ENCODE data around the gene NBEA.
A peak's percentile ranks its signal among the peaks of the same experiment; 100 is the strongest.

The NBEA gene

DNA sequence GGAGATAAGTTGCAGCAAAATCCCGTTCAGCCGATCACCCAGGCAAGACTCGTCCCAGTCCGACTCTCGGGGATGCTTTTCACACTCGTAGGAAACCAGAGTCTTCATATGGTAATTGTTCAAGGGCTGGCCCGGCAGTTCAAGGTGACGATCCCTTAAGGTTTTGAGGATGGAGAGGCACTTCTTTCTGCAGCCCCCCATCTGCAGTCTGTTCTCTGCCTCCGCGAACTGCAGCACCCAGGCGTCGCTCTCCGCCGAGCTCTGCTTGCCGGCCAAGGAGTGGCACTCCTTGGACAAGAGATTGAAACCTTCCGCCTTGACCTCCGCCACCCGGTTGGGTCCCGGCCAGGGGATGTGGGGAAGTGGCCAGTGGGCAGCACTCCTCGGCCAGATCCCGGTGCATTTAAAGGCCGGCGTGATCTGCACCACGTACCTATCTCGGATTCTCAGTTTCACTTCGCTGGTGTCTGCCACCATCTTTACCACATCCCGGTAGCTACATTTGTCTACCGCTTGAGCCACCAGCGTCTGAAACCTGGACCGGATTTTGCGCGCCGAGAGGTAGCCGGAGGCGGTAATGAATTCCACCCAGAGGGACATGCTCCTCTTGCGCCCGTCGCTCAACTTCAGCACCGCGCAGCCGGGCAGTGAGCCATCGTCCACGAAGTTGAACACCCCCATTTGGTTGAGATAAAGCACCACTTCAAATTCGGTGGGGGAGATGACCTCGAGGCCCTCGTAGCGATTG, 533.3 kb downstream of the NBEA start:
- Histone ChIP-seq H3K27ac (ENCODE audit: low read depth, low read length) (no peak overlapping the region), H3K4me3 (ENCODE audit: low read depth, low read length) (peak overlapping the region; percentile 65)

DNA sequence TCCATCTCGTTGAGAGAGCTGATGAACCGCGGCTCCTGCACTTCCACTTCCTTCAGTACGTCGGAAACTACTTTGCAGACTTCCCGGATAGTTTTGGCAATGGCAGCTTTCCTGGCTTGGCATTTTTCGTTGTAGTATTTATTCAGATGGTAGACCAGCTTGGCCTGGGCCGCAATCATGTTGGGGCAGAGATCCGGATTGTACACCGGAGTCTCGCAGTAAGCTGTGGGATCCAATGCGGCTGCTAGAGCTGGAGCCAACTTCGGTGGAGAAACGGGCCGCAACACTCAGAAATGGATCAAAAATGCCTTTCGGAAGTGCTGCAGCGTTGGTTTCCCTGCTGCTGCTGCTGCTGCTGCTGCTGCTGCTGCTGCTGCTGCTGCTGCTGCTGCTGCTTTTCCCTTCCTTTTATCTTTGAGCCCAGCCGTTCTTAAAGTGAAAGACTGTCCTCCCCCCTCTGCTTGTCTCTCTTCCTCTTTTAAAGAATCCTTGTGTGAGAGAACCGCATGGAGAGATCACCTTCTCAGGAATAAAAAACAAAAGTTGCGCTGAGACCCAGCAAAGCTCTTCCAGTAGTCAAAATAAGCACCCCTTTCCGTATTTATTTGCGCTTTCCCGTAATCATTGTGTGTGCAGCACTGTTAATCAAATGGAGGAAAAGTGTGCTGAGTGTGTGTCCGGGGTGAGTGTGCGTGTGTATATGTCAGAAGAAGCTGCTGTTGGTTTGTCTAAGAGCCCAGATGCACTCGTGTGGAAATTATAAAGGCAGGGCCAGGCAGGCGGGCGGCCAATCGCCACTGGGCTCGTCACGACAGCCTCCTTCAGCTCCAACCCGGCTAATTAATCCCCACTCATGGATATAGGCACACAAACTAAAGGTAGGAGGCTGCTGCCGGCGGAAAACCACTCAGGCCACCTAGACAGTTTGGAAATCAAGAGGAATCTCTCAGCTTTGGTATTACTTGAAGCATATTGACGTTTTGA, 534.2 kb downstream of the NBEA start, which contains the start of gene MAB21L1:
MAB21L1 (minus strand) TSS at position 730 of the 984 bp plus-strand sequence; CDS start at position 179, 551 bp downstream.
- Histone ChIP-seq H3K4me1 (ENCODE audit: control insufficient read depth, insufficient read depth, low read length) (peaks cover 69% of the 10 kb centered on the region), H3K4me3 (ENCODE audit: low read depth, low read length) (peak within 1 kb of the TSS; percentile 65), H3K27ac (ENCODE audit: low read depth, low read length) (no peak within 1 kb of the TSS), H3K9me3 (ENCODE audit: control insufficient read depth, insufficient read depth, low read length) (no peaks in the 10 kb centered on the region), H3K9ac (ENCODE audit: low read depth, low read length) (no peak within 1 kb of the TSS), H3K36me3 (ENCODE audit: control insufficient read depth, insufficient read depth, low read length) (no peaks in the 10 kb centered on the region), H3K27me3 (ENCODE audit: control insufficient read depth, insufficient read depth, low read length) (peaks cover 90% of the 10 kb centered on the region)

More for the DNA sequence above, 533.3 kb downstream of the NBEA start:
- H3K9ac ChIP-seq (ENCODE audit: low read depth, low read length): no peak overlapping the region
- H3K4me1 ChIP-seq (ENCODE audit: control insufficient read depth, insufficient read depth, low read length): peaks cover 70% of the 10 kb centered on the region
- H3K36me3 ChIP-seq (ENCODE audit: control insufficient read depth, insufficient read depth, low read length): no peaks in the 10 kb centered on the region
- peaks cover 99% of the 10 kb centered on the region for H3K27me3 ChIP-seq (ENCODE audit: control insufficient read depth, insufficient read depth, low read length)
- H3K9me3 ChIP-seq (ENCODE audit: control insufficient read depth, insufficient read depth, low read length): no peaks in the 10 kb centered on the region

- H3K4me1 ChIP-seq (ENCODE audit: control insufficient read depth, insufficient read depth, low read length): peaks cover 57% of the 10 kb centered on the region
- H3K36me3 ChIP-seq (ENCODE audit: control insufficient read depth, insufficient read depth, low read length): no peaks in the 10 kb centered on the region
- H3K27me3 ChIP-seq (ENCODE audit: control insufficient read depth, insufficient read depth, low read length): peaks cover 78% of the 10 kb centered on the region
- H3K9ac ChIP-seq (ENCODE audit: low read depth, low read length): no peak overlapping the region
- H3K9me3 ChIP-seq (ENCODE audit: control insufficient read depth, insufficient read depth, low read length): no peaks in the 10 kb centered on the region
- no peak overlapping the region for H3K4me3 ChIP-seq (ENCODE audit: low read depth, low read length)
- H3K27ac ChIP-seq (ENCODE audit: low read depth, low read length): no peak overlapping the region
Observed at GRCh38 chr13:35477386-35477946, 535.4 kb downstream of the NBEA start.

DNA sequence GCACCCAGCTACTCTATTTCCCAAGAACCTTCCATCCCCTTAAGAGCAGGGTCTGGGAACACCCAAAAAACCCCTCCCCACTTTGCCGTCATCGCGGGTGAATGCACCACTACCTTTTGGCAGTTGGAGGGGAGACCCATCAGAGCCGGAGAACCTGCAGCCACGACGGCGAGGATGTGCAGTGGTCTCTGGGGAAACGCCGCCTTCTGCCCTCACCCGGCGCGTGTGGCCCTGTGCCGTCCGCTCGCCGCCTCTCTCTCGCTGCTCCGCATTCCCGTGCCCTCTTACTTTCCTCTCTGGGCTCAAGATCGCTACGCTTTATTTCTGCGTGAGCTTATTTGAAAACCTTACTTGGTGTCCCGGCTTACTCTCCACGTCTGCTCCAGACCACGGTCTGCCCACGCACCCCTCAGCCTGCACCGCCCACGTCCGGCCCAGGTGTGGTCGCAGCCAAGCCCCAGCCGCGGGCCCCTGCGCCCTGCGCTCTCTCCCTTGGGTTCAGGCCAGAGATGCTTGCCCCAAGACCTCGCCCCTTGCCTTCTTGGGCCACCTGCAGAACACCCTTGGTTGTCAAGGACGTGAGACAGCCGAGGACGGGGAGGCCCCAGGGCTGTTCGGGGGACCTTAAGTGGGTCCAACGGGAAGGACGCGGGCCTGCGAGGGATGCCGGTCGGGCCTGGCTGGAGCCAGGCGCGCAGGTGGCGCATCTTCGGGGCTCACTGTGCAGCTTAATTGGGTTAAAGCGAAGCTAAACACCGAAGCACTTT, 536.4 kb downstream of the NBEA start:
- H3K4me1 ChIP-seq (ENCODE audit: control insufficient read depth, insufficient read depth, low read length): peaks cover 55% of the 10 kb centered on the region
- peak overlapping the region; percentile 62 for H3K4me3 ChIP-seq (ENCODE audit: low read depth, low read length)
- no peak overlapping the region for H3K9ac ChIP-seq (ENCODE audit: low read depth, low read length)
- H3K36me3 ChIP-seq (ENCODE audit: control insufficient read depth, insufficient read depth, low read length): no peaks in the 10 kb centered on the region
- H3K27me3 ChIP-seq (ENCODE audit: control insufficient read depth, insufficient read depth, low read length): peaks cover 68% of the 10 kb centered on the region
- H3K27ac ChIP-seq (ENCODE audit: low read depth, low read length): peak overlapping the region; percentile 30
- no peaks in the 10 kb centered on the region for H3K9me3 ChIP-seq (ENCODE audit: control insufficient read depth, insufficient read depth, low read length)

DNA sequence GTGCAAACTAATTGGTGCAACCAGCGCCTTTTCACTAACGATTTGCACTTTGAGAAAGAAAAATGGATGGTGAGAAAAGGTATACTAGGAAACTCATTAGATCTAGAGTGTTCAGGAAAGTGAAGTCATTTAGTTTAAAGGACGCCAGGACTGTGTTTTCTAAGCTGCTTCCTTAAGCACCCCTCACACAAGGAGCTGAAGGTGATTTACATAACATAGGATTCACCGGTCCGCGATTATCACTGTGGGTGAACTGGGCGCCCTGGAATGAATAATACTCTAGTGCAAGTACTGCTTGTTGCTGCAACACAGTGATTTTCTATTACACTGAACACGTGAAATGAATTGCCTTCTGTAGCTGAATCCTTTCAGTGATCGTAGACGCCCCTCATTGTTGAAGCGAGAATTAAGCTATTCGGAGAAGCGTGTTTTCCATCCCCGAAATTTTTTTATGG, 537.0 kb downstream of the NBEA start:
- no peaks in the 10 kb centered on the region for H3K9me3 ChIP-seq (ENCODE audit: control insufficient read depth, insufficient read depth, low read length)
- H3K27me3 ChIP-seq (ENCODE audit: control insufficient read depth, insufficient read depth, low read length): peaks cover 62% of the 10 kb centered on the region
- H3K4me1 ChIP-seq (ENCODE audit: control insufficient read depth, insufficient read depth, low read length): peaks cover 53% of the 10 kb centered on the region
- peak overlapping the region; percentile 62 for H3K4me3 ChIP-seq (ENCODE audit: low read depth, low read length)
- H3K36me3 ChIP-seq (ENCODE audit: control insufficient read depth, insufficient read depth, low read length): no peaks in the 10 kb centered on the region
- H3K27ac ChIP-seq (ENCODE audit: low read depth, low read length): peak overlapping the region; percentile 30
- no peak overlapping the region for H3K9ac ChIP-seq (ENCODE audit: low read depth, low read length)

- Histone ChIP-seq H3K36me3 (ENCODE audit: control insufficient read depth, insufficient read depth, low read length) (no peaks in the 10 kb centered on the region), H3K4me3 (ENCODE audit: low read depth, low read length) (no peak overlapping the region), H3K4me1 (ENCODE audit: control insufficient read depth, insufficient read depth, low read length) (peaks cover 46% of the 10 kb centered on the region), H3K9ac (ENCODE audit: low read depth, low read length) (no peak overlapping the region), H3K27ac (ENCODE audit: low read depth, low read length) (no peak overlapping the region), H3K27me3 (ENCODE audit: control insufficient read depth, insufficient read depth, low read length) (peaks cover 56% of the 10 kb centered on the region), H3K9me3 (ENCODE audit: control insufficient read depth, insufficient read depth, low read length) (no peaks in the 10 kb centered on the region)
Observed at GRCh38 chr13:35479706-35480105, 537.6 kb downstream of the NBEA start.

GRCh38 chr13:35480346-35480745, 538.3 kb downstream of the NBEA start:
- Histone ChIP-seq H3K36me3 (ENCODE audit: control insufficient read depth, insufficient read depth, low read length) (no peaks in the 10 kb centered on the region), H3K9ac (ENCODE audit: low read depth, low read length) (no peak overlapping the region), H3K4me3 (ENCODE audit: low read depth, low read length) (no peak overlapping the region), H3K27me3 (ENCODE audit: control insufficient read depth, insufficient read depth, low read length) (peaks cover 49% of the 10 kb centered on the region), H3K27ac (ENCODE audit: low read depth, low read length) (no peak overlapping the region), H3K9me3 (ENCODE audit: control insufficient read depth, insufficient read depth, low read length) (no peaks in the 10 kb centered on the region), H3K4me1 (ENCODE audit: control insufficient read depth, insufficient read depth, low read length) (peaks cover 42% of the 10 kb centered on the region)

DNA sequence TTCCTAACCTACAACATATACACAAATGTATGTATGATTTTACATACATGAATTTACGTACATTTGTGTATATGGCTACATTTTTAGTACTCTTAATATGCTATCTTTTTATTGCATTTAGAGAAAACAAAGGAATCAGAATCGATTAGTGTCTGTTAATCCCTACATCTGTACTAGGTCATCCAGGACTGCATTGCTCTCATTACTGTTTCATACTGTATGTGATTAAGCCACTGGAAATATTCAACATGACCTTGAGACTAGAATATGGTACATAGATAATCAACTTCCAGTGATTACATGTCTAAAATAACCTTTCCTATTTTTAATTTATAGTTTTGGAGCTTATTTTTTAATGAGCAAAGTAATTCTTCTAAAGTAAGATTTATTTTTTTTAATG, 539.7 kb downstream of the NBEA start:
- Histone ChIP-seq H3K27ac (ENCODE audit: low read depth, low read length) (no peak overlapping the region), H3K27me3 (ENCODE audit: control insufficient read depth, insufficient read depth, low read length) (peaks cover 35% of the 10 kb centered on the region), H3K4me3 (ENCODE audit: low read depth, low read length) (no peak overlapping the region), H3K4me1 (ENCODE audit: control insufficient read depth, insufficient read depth, low read length) (peaks cover 33% of the 10 kb centered on the region), H3K36me3 (ENCODE audit: control insufficient read depth, insufficient read depth, low read length) (no peaks in the 10 kb centered on the region), H3K9me3 (ENCODE audit: control insufficient read depth, insufficient read depth, low read length) (no peaks in the 10 kb centered on the region), H3K9ac (ENCODE audit: low read depth, low read length) (no peak overlapping the region)

DNA sequence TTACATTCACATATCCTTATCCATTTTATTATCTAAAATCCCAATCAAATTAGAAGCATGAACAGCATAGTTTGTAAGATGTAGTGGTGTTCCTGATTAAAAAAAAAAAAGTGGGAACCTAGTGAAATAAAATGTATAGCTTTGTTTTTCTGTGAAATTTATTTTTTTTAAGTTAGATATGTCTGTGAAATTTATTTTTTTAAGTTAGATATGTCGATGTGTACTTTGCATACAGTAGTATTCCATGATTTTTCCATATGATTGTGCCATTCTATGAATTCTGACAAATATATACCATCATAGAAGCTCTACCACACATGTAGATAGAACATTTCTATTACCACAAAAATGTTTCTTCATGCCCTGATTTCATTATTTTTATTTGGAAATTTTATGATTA, 540.5 kb downstream of the NBEA start:
- no peak overlapping the region for H3K4me3 ChIP-seq (ENCODE audit: low read depth, low read length)
- no peak overlapping the region for H3K27ac ChIP-seq (ENCODE audit: low read depth, low read length)
- H3K9me3 ChIP-seq (ENCODE audit: control insufficient read depth, insufficient read depth, low read length): no peaks in the 10 kb centered on the region
- peaks cover 25% of the 10 kb centered on the region for H3K4me1 ChIP-seq (ENCODE audit: control insufficient read depth, insufficient read depth, low read length)
- H3K9ac ChIP-seq (ENCODE audit: low read depth, low read length): no peak overlapping the region
- peaks cover 28% of the 10 kb centered on the region for H3K27me3 ChIP-seq (ENCODE audit: control insufficient read depth, insufficient read depth, low read length)
- H3K36me3 ChIP-seq (ENCODE audit: control insufficient read depth, insufficient read depth, low read length): no peaks in the 10 kb centered on the region

DNA sequence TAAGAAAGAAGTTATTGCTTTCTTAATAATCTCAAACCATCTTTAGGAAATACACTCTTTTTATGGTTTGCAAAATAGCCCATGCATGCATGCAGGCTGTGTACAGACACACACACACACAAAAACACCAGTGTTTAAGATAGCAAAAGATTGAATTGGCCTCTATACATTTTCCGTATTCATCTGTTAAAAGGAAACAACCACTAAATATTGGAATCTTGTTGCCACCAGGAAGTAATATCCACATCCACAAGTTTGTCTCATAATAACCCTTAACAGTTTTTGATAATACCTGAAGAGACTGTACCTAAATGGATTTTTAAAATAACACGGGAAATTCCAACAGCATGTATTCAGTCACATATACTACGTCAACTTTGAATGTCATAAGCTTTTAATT, 541.7 kb downstream of the NBEA start:
- no peaks in the 10 kb centered on the region for H3K9me3 ChIP-seq (ENCODE audit: control insufficient read depth, insufficient read depth, low read length)
- H3K36me3 ChIP-seq (ENCODE audit: control insufficient read depth, insufficient read depth, low read length): no peaks in the 10 kb centered on the region
- H3K9ac ChIP-seq (ENCODE audit: low read depth, low read length): no peak overlapping the region
- H3K4me3 ChIP-seq (ENCODE audit: low read depth, low read length): no peak overlapping the region
- H3K27ac ChIP-seq (ENCODE audit: low read depth, low read length): no peak overlapping the region
- peaks cover 15% of the 10 kb centered on the region for H3K4me1 ChIP-seq (ENCODE audit: control insufficient read depth, insufficient read depth, low read length)
- peaks cover 15% of the 10 kb centered on the region for H3K27me3 ChIP-seq (ENCODE audit: control insufficient read depth, insufficient read depth, low read length)

Measured in HUES48 (cell line).